Stimulated activated naive B cell treated with anti-CD40 and anti-IgM and Interleukin-4, amounts not matched to agents 10 μg/mL and 1 μg/mL and 100 μg/mL, for 72 hours (primary cell): ENCODE results near the gene PRKACB.

Experiments used
- ATAC-seq, 2 donors: fragments of 150-1000 bp; cut with Tn5 transposase; replicated peaks; 2 replicates each; pipeline ENCODE4 v1.10.0; 2021; ENCODE audit warnings: moderate library complexity in 1 of 2
- DNase-seq: peaks from one replicate; pipeline ENCODE4 v3.0.0; 2021
- H3K27ac Mint-ChIP-seq: one replicate; pipeline ENCODE4 v1.8.0; 2022; ENCODE audit warnings: mild to moderate bottlenecking, mixed read lengths
- H3K27me3 Mint-ChIP-seq, 2 donors: one replicate each; pipeline ENCODE4 v1.8.0; 2022; ENCODE audit warnings: mixed read lengths in 2 of 2
- H3K36me3 Mint-ChIP-seq, 2 donors: one replicate each; pipeline ENCODE4 v1.8.0; 2022; ENCODE audit warnings: mixed read lengths in 2 of 2, mild to moderate bottlenecking in 1 of 2
- H3K4me1 Mint-ChIP-seq, 2 donors: one replicate each; pipeline ENCODE4 v1.8.0; 2022; ENCODE audit warnings: mixed read lengths in 2 of 2, mild to moderate bottlenecking in 1 of 2
- H3K4me3 Mint-ChIP-seq, 2 donors: one replicate each; pipeline ENCODE4 v1.8.0; 2022; ENCODE audit warnings: mild to moderate bottlenecking in 2 of 2, mixed read lengths in 2 of 2, moderate library complexity in 1 of 2
- H3K9me3 Mint-ChIP-seq, 2 donors: one replicate each; pipeline ENCODE4 v1.8.0; 2022; ENCODE audit warnings: mixed read lengths in 2 of 2, mild to moderate bottlenecking in 1 of 2

PRKACB gene

DNA sequence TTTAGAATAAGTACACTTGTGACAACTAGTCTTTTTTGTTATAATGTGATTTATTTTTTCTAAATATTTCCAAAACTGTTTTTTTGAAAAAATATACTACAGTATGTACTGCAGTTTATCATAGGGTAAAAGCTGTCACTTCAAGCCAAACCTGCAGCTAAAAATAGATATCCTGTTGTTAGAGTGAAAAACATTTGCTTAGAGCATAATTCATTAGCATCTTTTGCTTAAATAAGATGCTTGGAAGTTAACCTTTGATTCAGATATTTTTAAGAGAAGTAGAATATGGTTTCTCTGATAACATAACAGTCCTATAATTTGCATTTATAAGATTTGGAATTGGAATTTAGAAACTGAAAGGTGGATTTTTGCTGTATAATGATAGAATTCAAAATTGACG lies 21.5 kb downstream of the PRKACB start:
- H3K4me3 Mint-ChIP-seq = peak overlapping the region in 1 of 2 donors; percentile 11
- DNase-seq (no peak), ATAC-seq (no peak)
- peaks cover 0 to 6% of the 10 kb centered on the region in 2 donors for H3K36me3 Mint-ChIP-seq
- H3K27ac Mint-ChIP-seq = no peak overlapping the region
- no peaks in the 10 kb centered on the region for H3K27me3 Mint-ChIP-seq
- peaks cover 35 to 77% of the 10 kb centered on the region in 2 donors for H3K4me1 Mint-ChIP-seq
- peaks cover 0 to 2% of the 10 kb centered on the region in 2 donors for H3K9me3 Mint-ChIP-seq

DNA sequence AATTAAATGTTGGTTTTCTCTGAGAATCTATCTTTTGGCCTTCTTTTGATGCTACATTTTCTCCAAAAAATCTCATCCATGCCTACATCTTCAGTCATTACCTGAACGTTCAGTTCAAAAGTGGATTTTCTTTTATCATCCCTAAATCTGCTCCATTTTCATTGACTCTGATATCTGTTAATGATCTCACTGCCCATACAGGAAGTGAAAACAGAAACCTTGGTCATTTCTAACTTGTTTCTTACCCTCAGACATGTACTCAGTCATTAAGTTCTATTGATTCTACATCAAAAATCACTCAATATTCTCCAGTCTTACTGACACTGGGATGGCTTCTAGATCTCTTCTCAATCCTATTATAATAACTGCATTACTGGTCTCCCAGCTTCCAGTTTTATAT lies 22.7 kb downstream of the PRKACB start:
- peak; percentile 97 to 98 for ATAC-seq
- peaks cover 0 to 6% of the 10 kb centered on the region in 2 donors for H3K36me3 Mint-ChIP-seq
- peaks cover 30 to 73% of the 10 kb centered on the region in 2 donors for H3K4me1 Mint-ChIP-seq
- H3K4me3 Mint-ChIP-seq = no peak overlapping the region
- H3K27me3 Mint-ChIP-seq = no peaks in the 10 kb centered on the region
- peaks cover 0 to 2% of the 10 kb centered on the region in 2 donors for H3K9me3 Mint-ChIP-seq
- no peak for DNase-seq
- H3K27ac Mint-ChIP-seq = no peak overlapping the region

DNA sequence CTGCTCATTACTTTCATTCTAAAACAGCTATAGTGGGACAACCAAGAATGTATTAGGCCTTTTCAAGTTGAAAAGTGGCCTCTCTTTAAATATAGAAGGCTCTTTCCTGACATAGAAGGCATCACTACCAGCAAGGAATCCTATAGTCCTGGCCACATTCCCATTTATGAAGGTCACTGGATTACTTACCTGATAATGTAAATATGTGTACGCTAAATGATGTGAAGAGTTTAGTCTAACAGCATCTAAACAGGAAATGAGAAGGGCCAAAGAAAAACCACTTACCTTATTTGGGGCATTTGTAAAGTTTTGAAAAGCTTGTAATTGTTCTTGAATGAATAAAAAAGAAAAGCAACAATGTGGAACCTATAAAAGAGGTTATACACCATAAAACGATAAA lies 24.7 kb downstream of the PRKACB start:
- no peaks in the 10 kb centered on the region for H3K9me3 Mint-ChIP-seq
- no peaks in the 10 kb centered on the region for H3K27me3 Mint-ChIP-seq
- ATAC-seq (no peak), DNase-seq (no peak)
- peaks cover 0 to under 1% of the 10 kb centered on the region in 2 donors for H3K36me3 Mint-ChIP-seq
- H3K4me3 Mint-ChIP-seq = no peak overlapping the region
- no peak overlapping the region for H3K27ac Mint-ChIP-seq
- H3K4me1 Mint-ChIP-seq = peaks cover 16 to 59% of the 10 kb centered on the region in 2 donors

DNA sequence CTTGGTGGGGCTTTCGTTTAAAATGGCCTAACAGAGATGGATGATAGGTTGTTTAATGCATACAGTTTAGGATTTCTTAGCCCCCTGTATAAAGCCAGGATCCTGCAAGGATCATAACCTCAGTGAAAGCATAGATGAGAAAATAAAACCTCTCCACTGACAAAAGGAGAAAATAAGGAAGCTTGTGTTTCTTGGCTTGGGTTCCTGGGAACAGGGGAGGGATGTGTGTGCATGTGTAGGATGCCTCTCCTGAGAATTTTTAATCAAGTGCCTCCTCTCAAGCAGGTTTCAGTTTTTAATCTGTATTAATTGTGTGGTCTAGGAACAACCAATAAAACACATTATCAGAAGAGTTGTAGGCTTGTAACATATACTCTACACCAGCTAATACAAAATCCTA lies 26.1 kb downstream of the PRKACB start:
- H3K4me3 Mint-ChIP-seq = no peak overlapping the region
- no peaks in the 10 kb centered on the region for H3K27me3 Mint-ChIP-seq
- no peak for ATAC-seq
- H3K4me1 Mint-ChIP-seq = peaks cover 17 to 55% of the 10 kb centered on the region in 2 donors
- no peak overlapping the region for H3K27ac Mint-ChIP-seq
- no peak for DNase-seq
- peaks cover 0 to 4% of the 10 kb centered on the region in 2 donors for H3K36me3 Mint-ChIP-seq
- no peaks in the 10 kb centered on the region for H3K9me3 Mint-ChIP-seq

DNA sequence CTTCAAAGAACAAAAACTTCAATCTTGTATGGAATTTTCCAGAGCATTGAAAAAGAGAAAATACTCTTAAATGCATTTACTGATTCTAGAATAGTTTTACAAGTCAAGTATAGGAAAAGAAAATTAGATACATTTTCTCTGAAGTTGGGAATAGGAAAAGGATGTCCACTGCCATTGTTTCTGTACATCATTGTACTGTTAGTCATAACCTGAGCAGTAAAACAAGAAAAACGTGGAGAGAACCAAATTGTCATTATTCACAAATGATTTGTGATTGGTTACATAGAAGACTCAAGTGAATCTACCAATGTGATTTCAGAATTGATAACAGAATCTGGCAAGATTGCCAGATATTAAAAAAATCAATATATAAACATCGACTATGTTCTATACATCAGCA lies 27.4 kb downstream of the PRKACB start:
- no peak overlapping the region for H3K27ac Mint-ChIP-seq
- DNase-seq (no peak), ATAC-seq (no peak)
- H3K27me3 Mint-ChIP-seq = no peaks in the 10 kb centered on the region
- H3K36me3 Mint-ChIP-seq = peaks cover 0 to 4% of the 10 kb centered on the region in 2 donors
- no peaks in the 10 kb centered on the region for H3K9me3 Mint-ChIP-seq
- peaks cover 17 to 54% of the 10 kb centered on the region in 2 donors for H3K4me1 Mint-ChIP-seq
- H3K4me3 Mint-ChIP-seq = no peak overlapping the region

DNA sequence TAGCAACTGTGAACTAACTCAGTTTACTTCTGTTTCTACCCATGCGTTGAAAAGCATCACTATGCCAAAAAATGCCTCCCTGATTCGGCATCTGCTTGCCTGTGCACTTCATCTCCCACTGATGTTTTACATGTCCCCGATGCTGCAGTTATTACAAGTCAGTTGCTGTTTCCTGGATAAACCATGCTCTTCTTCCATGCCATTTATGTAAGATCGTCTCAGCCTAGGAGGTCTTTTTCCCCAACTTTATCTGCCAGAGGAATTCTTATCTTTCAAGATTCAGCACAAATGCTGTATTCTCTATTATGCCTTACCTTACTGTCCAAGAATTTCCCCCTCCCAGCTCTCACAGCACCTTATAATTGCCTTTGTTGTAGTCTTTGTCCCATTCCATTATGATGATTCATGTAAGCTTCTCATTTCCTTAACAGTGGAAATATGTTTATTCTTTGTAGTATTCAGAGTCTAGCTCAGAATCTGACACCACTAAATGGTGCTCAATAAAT lies 30.0 kb downstream of the PRKACB start:
- Mint-ChIP-seq H3K36me3 (peaks cover 0 to 6% of the 10 kb centered on the region in 2 donors), H3K27ac (no peak overlapping the region), H3K9me3 (no peaks in the 10 kb centered on the region), H3K4me3 (no peak overlapping the region), H3K27me3 (no peaks in the 10 kb centered on the region), H3K4me1 (peaks cover 14 to 32% of the 10 kb centered on the region in 2 donors)
- ATAC-seq = no peak
- no peak for DNase-seq

DNA sequence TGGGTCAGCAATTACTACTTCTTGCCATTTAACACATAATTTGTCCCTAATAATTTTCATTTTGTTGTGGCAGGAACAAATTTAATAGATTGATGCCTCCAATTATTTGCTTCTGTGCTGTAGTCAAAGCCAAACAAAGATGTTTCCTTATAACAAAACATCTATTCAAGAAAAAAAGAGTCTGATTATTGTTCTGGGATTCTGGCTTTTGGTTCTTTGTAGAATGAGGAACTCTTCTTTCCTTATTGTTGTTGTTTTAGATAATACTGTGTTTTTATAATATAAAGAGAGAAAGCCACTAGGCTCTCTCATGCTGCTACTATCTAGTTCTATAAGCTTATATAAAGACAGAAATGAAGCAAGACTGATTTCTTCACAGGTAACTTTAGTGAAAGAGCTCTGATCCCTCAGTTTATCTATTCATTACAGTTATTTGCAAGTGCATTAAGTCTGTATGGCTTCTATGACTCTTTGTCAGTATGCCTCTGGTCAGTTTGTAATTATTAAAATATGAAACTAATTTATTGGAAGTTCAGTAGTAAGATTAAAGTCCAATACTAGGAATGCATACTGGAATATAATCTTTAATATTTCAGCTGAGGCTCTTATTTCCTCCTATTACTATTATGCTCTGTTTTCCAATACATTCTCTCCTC lies 37.4 kb downstream of the PRKACB start:
- no peak overlapping the region for H3K27ac Mint-ChIP-seq
- peaks cover 0 to 3% of the 10 kb centered on the region in 2 donors for H3K4me1 Mint-ChIP-seq
- no peaks in the 10 kb centered on the region for H3K27me3 Mint-ChIP-seq
- DNase-seq (no peak), ATAC-seq (no peak)
- H3K36me3 Mint-ChIP-seq = peaks cover 9% of the 10 kb centered on the region in 2 donors
- no peaks in the 10 kb centered on the region for H3K9me3 Mint-ChIP-seq
- H3K4me3 Mint-ChIP-seq = no peak overlapping the region

DNA sequence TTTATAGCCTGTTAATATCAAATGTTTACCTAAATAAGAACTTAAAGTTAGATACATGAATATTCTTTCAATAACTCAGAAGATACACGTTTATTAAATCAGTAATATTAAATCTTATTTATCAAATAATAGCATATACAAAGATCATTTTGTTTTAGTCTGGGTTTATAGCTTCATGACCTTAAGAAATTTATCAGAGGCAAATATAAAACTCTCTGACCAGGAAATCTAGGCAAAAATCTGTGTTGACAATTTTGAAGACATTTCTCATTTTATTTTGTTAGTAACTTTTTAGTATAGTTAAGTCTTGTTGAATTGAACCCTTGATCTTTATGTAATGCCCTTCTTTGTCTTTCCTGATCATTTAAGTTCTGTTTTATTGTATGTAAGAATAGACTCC lies 46.4 kb downstream of the PRKACB start:
- Mint-ChIP-seq H3K4me1 (no peaks in the 10 kb centered on the region), H3K9me3 (peaks cover 5 to 12% of the 10 kb centered on the region in 2 donors), H3K27ac (no peak overlapping the region), H3K36me3 (peaks cover 52 to 61% of the 10 kb centered on the region in 2 donors), H3K4me3 (no peak overlapping the region), H3K27me3 (no peaks in the 10 kb centered on the region)
- ATAC-seq = no peak
- DNase-seq = no peak

DNA sequence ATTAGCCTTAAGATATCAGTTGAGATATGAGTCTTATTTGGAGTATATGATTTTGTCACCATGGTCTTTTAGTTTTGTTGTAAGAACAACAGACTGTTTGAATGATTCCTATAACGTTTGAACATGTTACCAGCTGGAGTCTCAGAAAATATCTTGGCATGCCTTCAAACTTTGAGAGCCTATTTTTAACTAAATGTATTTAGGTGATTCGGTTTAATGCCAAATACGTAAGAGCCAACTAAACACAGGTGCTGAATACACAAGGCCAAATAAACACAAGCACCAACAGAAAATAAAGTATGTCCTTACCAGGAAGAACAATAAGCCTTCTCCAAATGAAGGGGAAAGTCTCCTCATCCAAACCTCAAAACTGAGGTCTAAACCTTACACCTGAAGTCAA lies 48.6 kb downstream of the PRKACB start:
- DNase-seq = no peak
- Mint-ChIP-seq H3K36me3 (peaks cover 48 to 57% of the 10 kb centered on the region in 2 donors), H3K27me3 (no peaks in the 10 kb centered on the region), H3K4me3 (no peak overlapping the region), H3K9me3 (peaks cover 5 to 12% of the 10 kb centered on the region in 2 donors), H3K4me1 (no peaks in the 10 kb centered on the region), H3K27ac (no peak overlapping the region)
- ATAC-seq = no peak

DNA sequence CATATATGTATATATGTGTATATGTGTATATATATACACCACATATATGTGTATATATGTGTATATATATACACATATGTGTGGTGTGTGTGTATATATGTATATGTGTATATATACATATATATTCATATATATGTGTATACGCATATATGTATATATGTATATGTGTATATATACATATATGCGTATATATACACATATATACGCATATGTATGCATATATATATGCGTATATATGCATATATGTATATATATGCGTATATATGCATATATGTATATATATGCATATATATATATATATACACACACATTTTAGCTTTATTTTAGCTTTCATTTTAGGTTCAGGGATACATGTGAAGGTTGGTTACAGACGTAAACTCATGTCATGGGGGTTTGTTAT lies 54.8 kb downstream of the PRKACB start:
- Mint-ChIP-seq H3K36me3 (peaks cover 33 to 38% of the 10 kb centered on the region in 2 donors), H3K4me1 (peaks cover 0 to 5% of the 10 kb centered on the region in 2 donors), H3K9me3 (peaks cover 4 to 5% of the 10 kb centered on the region in 2 donors), H3K27ac (no peak overlapping the region), H3K27me3 (no peaks in the 10 kb centered on the region), H3K4me3 (no peak overlapping the region)
- ATAC-seq (no peak), DNase-seq (no peak)

DNA sequence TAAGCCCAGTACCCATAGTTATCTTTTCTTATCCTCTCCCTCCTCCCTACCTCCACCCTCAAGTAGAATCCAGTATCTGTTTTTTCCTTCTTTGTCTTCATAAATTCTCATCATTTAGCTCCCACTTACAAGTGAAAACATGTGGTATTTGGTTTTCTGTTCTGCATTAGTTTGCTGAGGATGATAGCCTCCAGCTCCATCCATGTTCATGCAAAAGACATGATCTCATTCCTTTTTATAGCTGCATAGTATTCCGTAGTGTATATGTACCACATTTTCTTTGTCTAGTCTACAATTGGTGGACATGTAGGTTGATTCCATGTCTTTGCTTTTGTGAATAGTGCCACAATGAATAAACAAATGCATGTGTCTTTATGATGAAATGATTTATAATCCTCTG lies 55.2 kb downstream of the PRKACB start:
- H3K36me3 Mint-ChIP-seq = peaks cover 29 to 34% of the 10 kb centered on the region in 2 donors
- peaks cover under 1 to 2% of the 10 kb centered on the region in 2 donors for H3K9me3 Mint-ChIP-seq
- ATAC-seq (no peak), DNase-seq (no peak)
- peak overlapping the region; percentile 37 for H3K27ac Mint-ChIP-seq
- H3K4me1 Mint-ChIP-seq = peaks cover 0 to 5% of the 10 kb centered on the region in 2 donors
- no peaks in the 10 kb centered on the region for H3K27me3 Mint-ChIP-seq
- no peak overlapping the region for H3K4me3 Mint-ChIP-seq

DNA sequence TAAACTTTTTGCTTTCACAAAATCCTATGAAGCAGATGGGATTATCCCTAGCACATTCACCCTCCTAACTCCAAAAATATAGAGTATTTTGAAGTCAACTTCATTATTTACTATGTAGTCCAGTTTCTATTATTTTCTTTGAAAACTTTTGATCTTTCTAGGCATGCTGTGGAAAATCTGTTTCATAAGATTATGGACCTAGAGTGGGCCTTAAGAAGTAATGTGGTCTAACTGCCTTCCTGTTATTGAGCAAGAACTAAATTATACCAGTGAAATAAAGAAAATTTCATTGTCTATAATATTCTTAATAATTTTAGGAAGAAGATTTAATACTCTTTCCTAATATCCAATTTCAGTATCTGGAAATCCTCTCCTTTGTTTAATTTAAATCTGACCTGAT lies 58.1 kb downstream of the PRKACB start:
- Mint-ChIP-seq H3K9me3 (peaks cover 0 to 2% of the 10 kb centered on the region in 2 donors), H3K4me3 (no peak overlapping the region), H3K4me1 (peaks cover 0 to 5% of the 10 kb centered on the region in 2 donors), H3K27ac (no peak overlapping the region), H3K36me3 (peaks cover 21 to 33% of the 10 kb centered on the region in 2 donors), H3K27me3 (no peaks in the 10 kb centered on the region)
- no peak for ATAC-seq
- no peak for DNase-seq

DNA sequence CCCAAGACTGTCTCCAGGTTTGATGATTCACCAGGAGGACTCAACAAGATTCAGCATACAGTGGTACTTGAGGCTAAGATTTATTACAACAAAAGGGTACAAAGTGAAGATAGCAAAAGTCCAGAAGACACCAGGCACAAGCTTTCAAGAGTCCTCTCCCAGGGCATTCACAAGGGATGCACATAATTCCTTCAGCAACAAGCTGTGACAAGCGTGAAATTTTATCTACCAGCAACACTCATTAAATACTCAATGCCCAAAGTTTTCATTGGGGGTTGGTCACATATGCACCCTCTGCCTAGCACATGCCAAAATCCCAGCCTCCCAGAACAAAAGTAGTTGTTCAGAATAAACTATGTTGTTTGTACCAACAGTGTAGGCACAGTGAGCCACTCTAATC lies 62.3 kb downstream of the PRKACB start:
- H3K4me1 Mint-ChIP-seq = peaks cover 0 to 3% of the 10 kb centered on the region in 2 donors
- ATAC-seq (no peak), DNase-seq (no peak)
- no peaks in the 10 kb centered on the region for H3K9me3 Mint-ChIP-seq
- H3K27me3 Mint-ChIP-seq = no peaks in the 10 kb centered on the region
- no peak overlapping the region for H3K27ac Mint-ChIP-seq
- peaks cover 5 to 21% of the 10 kb centered on the region in 2 donors for H3K36me3 Mint-ChIP-seq
- no peak overlapping the region for H3K4me3 Mint-ChIP-seq

DNA sequence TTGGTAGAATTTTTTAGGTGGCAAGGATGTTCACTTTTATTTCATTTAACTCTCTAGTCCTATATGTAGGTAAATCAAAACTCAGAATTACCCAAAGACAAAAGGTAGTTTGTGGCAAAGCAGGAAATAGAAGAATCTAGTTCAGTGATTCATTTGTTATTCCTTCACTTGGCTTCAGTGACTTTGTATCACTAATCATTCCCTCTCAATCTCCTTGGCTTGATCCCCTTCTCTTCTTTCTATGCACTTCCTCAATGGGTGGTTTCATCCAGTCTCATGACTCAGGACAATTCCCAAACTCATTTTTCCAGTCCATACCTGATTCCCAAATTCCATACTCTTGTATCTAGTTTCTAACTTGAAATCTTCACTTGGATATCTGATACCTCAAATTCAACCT lies 64.9 kb downstream of the PRKACB start:
- no peaks in the 10 kb centered on the region for H3K9me3 Mint-ChIP-seq
- H3K4me1 Mint-ChIP-seq = peaks cover 0 to 3% of the 10 kb centered on the region in 2 donors
- ATAC-seq (no peak), DNase-seq (no peak)
- peaks cover 4 to 17% of the 10 kb centered on the region in 2 donors for H3K36me3 Mint-ChIP-seq
- H3K27me3 Mint-ChIP-seq = no peaks in the 10 kb centered on the region
- no peak overlapping the region for H3K27ac Mint-ChIP-seq
- no peak overlapping the region for H3K4me3 Mint-ChIP-seq
